ENCODE data around the gene SLCO2A1. TPM values are rescaled to one million over a fixed set of nuclear protein-coding genes. Genes with fewer than 3 reads are reported as not detected.

Gene SLCO2A1
- total and polyA plus RNA-seq, 2 of the 4 experiments (the other 2 are of a cell fraction), result under 0.01 to 1.5 TPM

DNA sequence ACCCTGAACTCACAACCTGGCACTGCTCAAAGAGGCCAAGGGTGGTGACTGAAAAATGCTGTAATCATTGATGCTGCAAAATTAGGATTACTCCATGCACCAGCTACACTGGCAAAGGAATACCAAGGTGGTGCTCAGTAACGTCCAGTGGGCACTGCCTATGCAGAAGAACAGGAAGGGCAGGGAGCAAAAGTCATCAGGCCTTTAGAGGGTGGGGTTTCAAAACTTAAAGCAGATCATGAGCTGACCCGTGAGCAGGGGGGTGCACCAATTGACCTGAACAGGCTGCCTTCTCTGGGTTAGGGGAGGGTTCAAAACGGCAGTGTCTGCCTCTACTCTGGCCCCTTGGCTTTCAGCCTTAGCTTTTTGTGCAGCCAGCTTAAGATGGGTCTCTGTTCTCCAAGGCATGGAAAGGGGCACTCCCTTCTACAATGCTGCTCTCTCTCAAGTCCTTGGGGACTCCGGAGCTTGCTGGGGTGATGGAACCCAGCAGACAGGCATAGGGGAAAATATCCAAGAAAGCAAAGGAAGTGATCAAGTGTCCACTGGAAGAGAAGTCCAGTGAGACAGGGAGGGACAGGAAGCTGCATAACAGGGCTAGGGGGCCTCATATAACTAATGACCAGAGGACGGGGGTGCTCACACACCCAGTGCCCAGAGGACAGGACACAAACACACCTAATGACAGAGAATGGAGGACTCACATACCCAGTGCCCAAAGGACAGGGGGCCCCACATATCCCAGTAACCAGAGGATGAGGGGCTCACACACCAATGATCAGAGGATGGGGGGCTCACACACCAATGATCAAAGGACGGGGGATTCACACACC is 145.5 kb downstream of the SLCO2A1 start:
- in situ Hi-C loops (cut with MboI; ENCODE audit: low sequenced_read_pairs), result no loop called here
- H3K4me3 ChIP-seq (ENCODE audit: insufficient read depth, low read depth, low read length), result no peak overlapping the region
- H4K20me1 ChIP-seq (ENCODE audit: insufficient read depth, low read length), result no peaks in the 10 kb centered on the region
- no peaks in the 10 kb centered on the region for H3K4me1 ChIP-seq (ENCODE audit: control insufficient read depth, insufficient read depth, low read length)
- no peak overlapping the region for H3K14ac ChIP-seq (replicated peaks; ENCODE audit: low read depth, low read length)
- dilution Hi-C loops (cut with HindIII; ENCODE audit: low sequenced_read_pairs, unreplicated experiment), result no loop called here
- TF ChIP-seq MXI1 (IDR thresholded peaks at IDR 0.05; ENCODE audit: borderline replicate concordance, low read depth, low read length) (no peak), RAD21 (IDR thresholded peaks at IDR 0.05; ENCODE audit: low read length) (no peak), MAZ (IDR thresholded peaks at IDR 0.05; ENCODE audit: borderline replicate concordance, low read depth, low read length) (no peak), CHD1 (IDR thresholded peaks at IDR 0.05; ENCODE audit: low read depth, low read length) (no peak), POLR2A (IDR thresholded peaks at IDR 0.05; ENCODE audit: low read depth, low read length) (no peak)
- no peaks in the 10 kb centered on the region for H3K79me1 ChIP-seq (ENCODE audit: low read depth in 1 of 2, low read length in 2 of 2)
- peaks cover 51% of the 10 kb centered on the region for H3K27me3 ChIP-seq (ENCODE audit: control insufficient read depth, insufficient read depth, low read length)
- intact Hi-C loops (cut with micrococcal nuclease), result no loop called here
- no peak overlapping the region for H2AK9ac ChIP-seq (replicated peaks; ENCODE audit: low read depth, low read length, poor library complexity)
- no peak overlapping the region for H2AK5ac ChIP-seq (ENCODE audit: low read depth, low read length)
- DNase-seq (no peak), ATAC-seq (ENCODE audit: low read depth) (no peak)
- no peak overlapping the region for H2BK120ac ChIP-seq (ENCODE audit: low read depth, low read length)
- H3K18ac ChIP-seq (ENCODE audit: low read depth, low read length), result no peak overlapping the region
- no peak overlapping the region for H2BK20ac ChIP-seq (ENCODE audit: low read depth, low read length)
- no peak overlapping the region for H4K91ac ChIP-seq (ENCODE audit: insufficient read depth, low read depth, low read length)
- POLR2A ChIA-PET (ENCODE audit: unreplicated experiment), result no interaction called here
- H3K9me3 ChIP-seq (ENCODE audit: control insufficient read depth, insufficient read depth, low read length), result no peaks in the 10 kb centered on the region
- no peaks in the 10 kb centered on the region for H3K36me3 ChIP-seq (ENCODE audit: control insufficient read depth, insufficient read depth, low read length)
- H4K8ac ChIP-seq (ENCODE audit: low read depth in 2 of 2, low read length in 2 of 2), result no peak overlapping the region
- 20% methylated on average over 1 of the region's 6 CpGs; no CpG with 5 or more reads in 1 of the 2 experiments for WGBS, 2 experiments (ENCODE audit: extremely low coverage in 2 of 2, insufficient read length in 1 of 2)
- H2BK5ac ChIP-seq (ENCODE audit: low read depth, low read length, poor library complexity, severe bottlenecking), result no peak overlapping the region
- no peak overlapping the region for H2AFZ ChIP-seq (replicated peaks; ENCODE audit: low read length, poor library complexity)
- H3K4me2 ChIP-seq (ENCODE audit: low read depth, low read length), result no peak overlapping the region
- H3K56ac ChIP-seq (ENCODE audit: extremely low read depth, insufficient read depth, low read length), result no peak overlapping the region
- no peak overlapping the region for H3K23ac ChIP-seq (ENCODE audit: low read depth, low read length)
- H3K27ac ChIP-seq (ENCODE audit: insufficient read depth, low read length), result no peak overlapping the region
- no peak overlapping the region for H3K4ac ChIP-seq (ENCODE audit: low read depth, low read length)
- H4K5ac ChIP-seq (ENCODE audit: low read depth, low read length), result no peak overlapping the region
- H3K9ac ChIP-seq (ENCODE audit: low read depth, low read length), result no peak overlapping the region
- H2BK15ac ChIP-seq (ENCODE audit: low read depth, low read length), result no peak overlapping the region
- CTCF ChIA-PET, result no interaction called here
- H3K9me1 ChIP-seq (ENCODE audit: insufficient read depth, low read length), result no peaks in the 10 kb centered on the region
- BruUV-seq (replicated peaks), result no TSS peak
